K562 (cell line): ENCODE data around the gene ACSF2. TPM values are rescaled to one million over a fixed set of nuclear protein-coding genes. Genes with fewer than 3 reads are reported as not detected.

Experiments
- FOXP1 ChIP-seq: sonication (generic); formaldehyde crosslinking; IDR thresholded peaks from 2 replicates; pipeline ENCODE4 v1.8.0; 2022; ENCODE audit warnings: mild to moderate bottlenecking, missing genetic modification reagents
- HINFP ChIP-seq: fragments of 450-650 bp; conservative IDR thresholded peaks from 2 replicates; pipeline ENCODE4 v1.6.1; 2016; ENCODE audit warnings: missing genetic modification characterization, low read depth, mild to moderate bottlenecking, control low read depth, missing compliant biosample characterization
- KLF6 ChIP-seq: fragments of 250-450 bp; sonication (Bioruptor Pico); IDR thresholded peaks from 2 replicates; pipeline ENCODE4 v1.4.0; 2020; ENCODE audit warnings: mild to moderate bottlenecking, moderate library complexity, borderline replicate concordance
- MAZ ChIP-seq, 2 experiments: fragments of 450-650 bp in 1 of 2; sonication (generic) in 1 of 2; formaldehyde crosslinking; IDR thresholded peaks in 1 of 2; conservative IDR thresholded peaks in 1 of 2; 2 replicates each; pipeline versions ENCODE4 v1.4.0 to v1.5.0; 2020; ENCODE audit warnings: mild to moderate bottlenecking in 1 of 2, missing genetic modification reagents in 1 of 2
- MEF2D ChIP-seq: conservative IDR thresholded peaks from 2 replicates; pipeline ENCODE4 v1.6.1; 2016; ENCODE audit warnings: low read depth, missing genetic modification characterization, missing compliant biosample characterization
- NR2F6 ChIP-seq: fragments of 450-650 bp; formaldehyde crosslinking; IDR thresholded peaks from 2 replicates; pipeline ENCODE4 v1.4.0; 2020; ENCODE audit warnings: mild to moderate bottlenecking
- SRSF1 ChIP-seq: fragments of 200-400 bp; formaldehyde crosslinking; IDR thresholded peaks from 2 replicates; pipeline ENCODE4 v1.6.1; 2017; ENCODE audit warnings: mild to moderate bottlenecking, low read depth, low read length, moderate library complexity
- STAT6 ChIP-seq: sonication (generic); formaldehyde crosslinking; IDR thresholded peaks from 2 replicates; pipeline ENCODE4 v1.8.1; 2023; ENCODE audit warnings: mild to moderate bottlenecking, missing genetic modification reagents
- TSHZ1 ChIP-seq: fragments of 250-450 bp; sonication (Bioruptor Pico); IDR thresholded peaks from 2 replicates; pipeline ENCODE4 v1.4.0; 2020; ENCODE audit warnings: mild to moderate bottlenecking, moderate library complexity
- ZFP36 ChIP-seq: fragments of 150-350 bp; IDR thresholded peaks from 2 replicates; pipeline ENCODE4 v1.6.1; 2018; ENCODE audit warnings: low read length, low read depth; ENCODE audit not compliant: partially characterized antibody
- ZNF232 ChIP-seq: sonication (generic); formaldehyde crosslinking; IDR thresholded peaks from 2 replicates; pipeline ENCODE4 v1.8.0; 2022; ENCODE audit warnings: mild to moderate bottlenecking, missing genetic modification reagents
- ZNF584 ChIP-seq: fragments of 200-800 bp; sonication (Bioruptor generic); IDR thresholded peaks from 2 replicates; pipeline ENCODE4 v1.6.1; 2016; ENCODE audit warnings: low read depth, mild to moderate bottlenecking, missing genetic modification characterization, missing compliant biosample characterization
- polyA plus RNA-seq, 8 experiments: library from polyadenylated mRNA; depleted of rRNA in 4 of 8; stranded (reverse) in 5 of 8; unstranded in 3 of 8; fragments of >200 nt; fragmentation: Nextera tagmentation in 2 of 8; fragmentation: Illumina TruSeq in 1 of 8; extraction: Ambion mirVana in 2 of 8; extraction: Trizol in 1 of 8; gene quantifications; 2 replicates each; pipeline versions ENCODE4 v1.2.1 to v1.2.3, GENCODE V29; 2011 to 2014; ENCODE audit warnings: inconsistent platforms in 1 of 8, missing spikeins in 1 of 8
- total RNA-seq, 7 experiments: library from RNA; depleted of rRNA in 6 of 7; stranded (reverse); fragments of >200 nt in 6 of 7; fragmentation: Illumina TruSeq in 2 of 7; extraction: Trizol in 2 of 7; gene quantifications; 2 replicates each; pipeline versions ENCODE4 v1.2.1 to v1.2.3, GENCODE V29; 2011 to 2021; ENCODE audit warnings: low replicate concordance in 1 of 7
- TF ChIP-seq, protein P1 (sequence below): fragments of 150-350 bp; IDR thresholded peaks from 2 replicates; pipeline ENCODE4 v1.6.1; 2014; ENCODE audit warnings: low read depth, mild to moderate bottlenecking, low read length, borderline replicate concordance

The ACSF2 gene
- total and polyA plus RNA-seq, 9 of the 15 experiments (the other 6 are each of a cell fraction or from before 2014, with no cell fraction given), result 0.89 to 6.1 (median 3.5) TPM

DNA sequence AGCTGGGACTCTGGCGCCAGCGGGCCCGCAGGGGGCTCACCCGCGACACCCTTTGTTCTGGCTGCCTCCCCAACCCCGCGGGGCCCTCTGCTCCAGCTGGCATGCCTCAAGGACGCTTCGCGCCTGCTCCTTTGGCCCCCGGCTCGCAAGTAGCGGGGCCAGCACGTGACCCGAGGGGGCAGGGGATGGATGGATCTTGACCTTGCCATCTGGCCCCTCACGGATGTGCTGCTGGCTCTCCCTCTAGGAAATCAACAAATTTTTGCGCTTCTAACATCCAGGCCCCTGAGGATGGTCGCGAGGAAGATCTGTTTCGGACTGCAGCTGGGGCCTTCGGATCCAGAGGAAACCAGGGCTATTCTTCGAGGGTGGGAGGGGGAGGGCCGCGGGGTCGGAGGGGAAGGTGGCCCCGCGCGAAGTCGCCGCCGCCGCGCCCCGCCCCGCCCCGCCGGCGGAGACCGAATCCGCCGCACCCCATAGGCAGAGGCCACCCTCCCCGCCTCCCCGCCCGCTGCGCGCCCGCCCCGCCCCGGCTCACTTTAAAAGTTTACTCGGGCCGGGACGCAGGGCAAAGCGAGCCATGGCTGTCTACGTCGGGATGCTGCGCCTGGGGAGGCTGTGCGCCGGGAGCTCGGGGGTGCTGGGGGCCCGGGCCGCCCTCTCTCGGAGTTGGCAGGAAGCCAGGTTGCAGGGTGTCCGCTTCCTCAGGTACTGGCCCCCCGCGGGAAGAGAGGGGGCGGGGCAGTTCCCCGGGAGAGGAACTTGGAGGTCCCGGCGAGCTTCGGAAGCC lies at the start of gene ACSF2 (continued):
- TF ChIP-seq HINFP (tag), result no peak
- TF ChIP-seq STAT6, result no peak
- TF ChIP-seq KLF6, result peak; percentile 6; the same call in 1 of the 2 replicates
- TF ChIP-seq MAZ (CRISPR knock-in tag; conservative IDR thresholded peaks at IDR 0.05 in 1 of 2, IDR thresholded peaks at IDR 0.05 in 1 of 2), result peak; percentile 42 to 56; a peak in 2 of 4 replicates
- no peak for TF ChIP-seq FOXP1
- no peak for TF ChIP-seq ZNF232
- no peak for TF ChIP-seq MEF2D
- TF ChIP-seq ZNF584, result no peak
- no peak for TF ChIP-seq ZFP36
- TF ChIP-seq, protein P1, sequence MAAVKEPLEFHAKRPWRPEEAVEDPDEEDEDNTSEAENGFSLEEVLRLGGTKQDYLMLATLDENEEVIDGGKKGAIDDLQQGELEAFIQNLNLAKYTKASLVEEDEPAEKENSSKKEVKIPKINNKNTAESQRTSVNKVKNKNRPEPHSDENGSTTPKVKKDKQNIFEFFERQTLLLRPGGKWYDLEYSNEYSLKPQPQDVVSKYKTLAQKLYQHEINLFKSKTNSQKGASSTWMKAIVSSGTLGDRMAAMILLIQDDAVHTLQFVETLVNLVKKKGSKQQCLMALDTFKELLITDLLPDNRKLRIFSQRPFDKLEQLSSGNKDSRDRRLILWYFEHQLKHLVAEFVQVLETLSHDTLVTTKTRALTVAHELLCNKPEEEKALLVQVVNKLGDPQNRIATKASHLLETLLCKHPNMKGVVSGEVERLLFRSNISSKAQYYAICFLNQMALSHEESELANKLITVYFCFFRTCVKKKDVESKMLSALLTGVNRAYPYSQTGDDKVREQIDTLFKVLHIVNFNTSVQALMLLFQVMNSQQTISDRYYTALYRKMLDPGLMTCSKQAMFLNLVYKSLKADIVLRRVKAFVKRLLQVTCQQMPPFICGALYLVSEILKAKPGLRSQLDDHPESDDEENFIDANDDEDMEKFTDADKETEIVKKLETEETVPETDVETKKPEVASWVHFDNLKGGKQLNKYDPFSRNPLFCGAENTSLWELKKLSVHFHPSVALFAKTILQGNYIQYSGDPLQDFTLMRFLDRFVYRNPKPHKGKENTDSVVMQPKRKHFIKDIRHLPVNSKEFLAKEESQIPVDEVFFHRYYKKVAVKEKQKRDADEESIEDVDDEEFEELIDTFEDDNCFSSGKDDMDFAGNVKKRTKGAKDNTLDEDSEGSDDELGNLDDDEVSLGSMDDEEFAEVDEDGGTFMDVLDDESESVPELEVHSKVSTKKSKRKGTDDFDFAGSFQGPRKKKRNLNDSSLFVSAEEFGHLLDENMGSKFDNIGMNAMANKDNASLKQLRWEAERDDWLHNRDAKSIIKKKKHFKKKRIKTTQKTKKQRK, result no peak
- no peak for TF ChIP-seq NR2F6
- TF ChIP-seq SRSF1, result no peak
- no peak for TF ChIP-seq TSHZ1
